Measurements from ENCODE around the gene WDR70. TPM values are rescaled to one million over a fixed set of nuclear protein-coding genes. Genes with fewer than 3 reads are reported as not detected.

The WDR70 gene
- polyA plus RNA-seq, 1 of the 3 experiments (the other 2 are of a cell fraction) = 14.2 TPM

DNA sequence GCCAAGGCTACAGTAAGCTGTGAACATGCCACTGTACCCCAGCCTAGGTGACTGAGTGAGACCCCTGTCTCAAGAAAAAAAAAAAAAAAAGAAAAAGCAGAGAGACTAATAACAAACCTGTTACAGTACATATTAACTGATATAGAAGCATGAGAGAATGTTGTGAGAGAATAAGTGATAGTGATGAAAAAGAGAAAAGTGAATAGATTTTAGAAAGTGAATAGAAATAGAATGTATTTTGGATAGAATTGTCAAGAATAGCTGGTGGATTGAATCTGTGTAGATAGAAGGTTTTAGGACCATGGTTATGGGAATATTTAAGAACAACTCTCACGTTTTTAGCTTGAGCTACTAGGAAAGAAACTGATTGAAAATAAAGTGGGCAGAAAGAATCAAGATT is 135.8 kb downstream of the WDR70 start (continued):
- TF ChIP-seq, protein P1, sequence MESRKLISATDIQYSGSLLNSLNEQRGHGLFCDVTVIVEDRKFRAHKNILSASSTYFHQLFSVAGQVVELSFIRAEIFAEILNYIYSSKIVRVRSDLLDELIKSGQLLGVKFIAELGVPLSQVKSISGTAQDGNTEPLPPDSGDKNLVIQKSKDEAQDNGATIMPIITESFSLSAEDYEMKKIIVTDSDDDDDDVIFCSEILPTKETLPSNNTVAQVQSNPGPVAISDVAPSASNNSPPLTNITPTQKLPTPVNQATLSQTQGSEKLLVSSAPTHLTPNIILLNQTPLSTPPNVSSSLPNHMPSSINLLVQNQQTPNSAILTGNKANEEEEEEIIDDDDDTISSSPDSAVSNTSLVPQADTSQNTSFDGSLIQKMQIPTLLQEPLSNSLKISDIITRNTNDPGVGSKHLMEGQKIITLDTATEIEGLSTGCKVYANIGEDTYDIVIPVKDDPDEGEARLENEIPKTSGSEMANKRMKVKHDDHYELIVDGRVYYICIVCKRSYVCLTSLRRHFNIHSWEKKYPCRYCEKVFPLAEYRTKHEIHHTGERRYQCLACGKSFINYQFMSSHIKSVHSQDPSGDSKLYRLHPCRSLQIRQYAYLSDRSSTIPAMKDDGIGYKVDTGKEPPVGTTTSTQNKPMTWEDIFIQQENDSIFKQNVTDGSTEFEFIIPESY (IDR thresholded peaks at IDR 0.05; ENCODE audit: borderline replicate concordance, low read depth) = no peak
- no peak for TF ChIP-seq FOXM1 (IDR thresholded peaks at IDR 0.05; ENCODE audit: low read depth)
- no peak for TF ChIP-seq GATA2 (CRISPR knock-in tag; IDR thresholded peaks at IDR 0.05)
- TF ChIP-seq, protein P2, sequence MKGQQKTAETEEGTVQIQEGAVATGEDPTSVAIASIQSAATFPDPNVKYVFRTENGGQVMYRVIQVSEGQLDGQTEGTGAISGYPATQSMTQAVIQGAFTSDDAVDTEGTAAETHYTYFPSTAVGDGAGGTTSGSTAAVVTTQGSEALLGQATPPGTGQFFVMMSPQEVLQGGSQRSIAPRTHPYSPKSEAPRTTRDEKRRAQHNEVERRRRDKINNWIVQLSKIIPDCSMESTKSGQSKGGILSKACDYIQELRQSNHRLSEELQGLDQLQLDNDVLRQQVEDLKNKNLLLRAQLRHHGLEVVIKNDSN (IDR thresholded peaks at IDR 0.05; ENCODE audit: borderline replicate concordance, low read depth) = no peak
- no peak for TF ChIP-seq FOXJ3 (CRISPR knock-in tag; IDR thresholded peaks at IDR 0.05)
- no peak for TF ChIP-seq TAF1 (IDR thresholded peaks at IDR 0.05; ENCODE audit: borderline replicate concordance, low read depth, low read length)

DNA sequence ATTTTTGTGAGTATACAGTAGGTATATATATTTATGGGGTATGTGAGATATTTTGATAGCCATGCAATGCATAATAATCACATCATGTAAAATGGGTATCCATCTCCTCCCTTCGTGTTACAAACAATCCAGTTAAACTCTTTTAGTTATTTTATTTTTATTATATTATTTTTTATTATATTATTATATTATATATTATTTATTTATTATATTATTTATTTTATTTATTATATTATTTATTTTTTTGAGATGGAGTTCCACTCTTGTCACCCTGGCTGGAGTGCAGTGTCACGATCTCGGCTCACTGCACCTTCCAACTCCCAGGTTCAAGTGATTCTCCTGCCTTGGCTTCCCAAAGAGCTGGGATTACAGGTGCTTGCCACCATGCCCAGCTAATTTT is 138.6 kb downstream of the WDR70 start:
- WGBS (ENCODE audit: low lambda C conversion rate) = 96% methylated on average over 3 of the region's 3 CpGs
- no peak for TF ChIP-seq RAD21 (IDR thresholded peaks at IDR 0.05; ENCODE audit: low read length)
- no peak for TF ChIP-seq POLR2AphosphoS5 (IDR thresholded peaks at IDR 0.05; ENCODE audit: low read depth, low read length)
- no peak for TF ChIP-seq EP300 (IDR thresholded peaks at IDR 0.05; ENCODE audit: borderline replicate concordance in 1 of 2, low read depth in 1 of 2, low read length in 1 of 2)
- TF ChIP-seq, protein P3, sequence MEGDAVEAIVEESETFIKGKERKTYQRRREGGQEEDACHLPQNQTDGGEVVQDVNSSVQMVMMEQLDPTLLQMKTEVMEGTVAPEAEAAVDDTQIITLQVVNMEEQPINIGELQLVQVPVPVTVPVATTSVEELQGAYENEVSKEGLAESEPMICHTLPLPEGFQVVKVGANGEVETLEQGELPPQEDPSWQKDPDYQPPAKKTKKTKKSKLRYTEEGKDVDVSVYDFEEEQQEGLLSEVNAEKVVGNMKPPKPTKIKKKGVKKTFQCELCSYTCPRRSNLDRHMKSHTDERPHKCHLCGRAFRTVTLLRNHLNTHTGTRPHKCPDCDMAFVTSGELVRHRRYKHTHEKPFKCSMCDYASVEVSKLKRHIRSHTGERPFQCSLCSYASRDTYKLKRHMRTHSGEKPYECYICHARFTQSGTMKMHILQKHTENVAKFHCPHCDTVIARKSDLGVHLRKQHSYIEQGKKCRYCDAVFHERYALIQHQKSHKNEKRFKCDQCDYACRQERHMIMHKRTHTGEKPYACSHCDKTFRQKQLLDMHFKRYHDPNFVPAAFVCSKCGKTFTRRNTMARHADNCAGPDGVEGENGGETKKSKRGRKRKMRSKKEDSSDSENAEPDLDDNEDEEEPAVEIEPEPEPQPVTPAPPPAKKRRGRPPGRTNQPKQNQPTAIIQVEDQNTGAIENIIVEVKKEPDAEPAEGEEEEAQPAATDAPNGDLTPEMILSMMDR (IDR thresholded peaks at IDR 0.05) = no peak
- TF ChIP-seq, protein P4, sequence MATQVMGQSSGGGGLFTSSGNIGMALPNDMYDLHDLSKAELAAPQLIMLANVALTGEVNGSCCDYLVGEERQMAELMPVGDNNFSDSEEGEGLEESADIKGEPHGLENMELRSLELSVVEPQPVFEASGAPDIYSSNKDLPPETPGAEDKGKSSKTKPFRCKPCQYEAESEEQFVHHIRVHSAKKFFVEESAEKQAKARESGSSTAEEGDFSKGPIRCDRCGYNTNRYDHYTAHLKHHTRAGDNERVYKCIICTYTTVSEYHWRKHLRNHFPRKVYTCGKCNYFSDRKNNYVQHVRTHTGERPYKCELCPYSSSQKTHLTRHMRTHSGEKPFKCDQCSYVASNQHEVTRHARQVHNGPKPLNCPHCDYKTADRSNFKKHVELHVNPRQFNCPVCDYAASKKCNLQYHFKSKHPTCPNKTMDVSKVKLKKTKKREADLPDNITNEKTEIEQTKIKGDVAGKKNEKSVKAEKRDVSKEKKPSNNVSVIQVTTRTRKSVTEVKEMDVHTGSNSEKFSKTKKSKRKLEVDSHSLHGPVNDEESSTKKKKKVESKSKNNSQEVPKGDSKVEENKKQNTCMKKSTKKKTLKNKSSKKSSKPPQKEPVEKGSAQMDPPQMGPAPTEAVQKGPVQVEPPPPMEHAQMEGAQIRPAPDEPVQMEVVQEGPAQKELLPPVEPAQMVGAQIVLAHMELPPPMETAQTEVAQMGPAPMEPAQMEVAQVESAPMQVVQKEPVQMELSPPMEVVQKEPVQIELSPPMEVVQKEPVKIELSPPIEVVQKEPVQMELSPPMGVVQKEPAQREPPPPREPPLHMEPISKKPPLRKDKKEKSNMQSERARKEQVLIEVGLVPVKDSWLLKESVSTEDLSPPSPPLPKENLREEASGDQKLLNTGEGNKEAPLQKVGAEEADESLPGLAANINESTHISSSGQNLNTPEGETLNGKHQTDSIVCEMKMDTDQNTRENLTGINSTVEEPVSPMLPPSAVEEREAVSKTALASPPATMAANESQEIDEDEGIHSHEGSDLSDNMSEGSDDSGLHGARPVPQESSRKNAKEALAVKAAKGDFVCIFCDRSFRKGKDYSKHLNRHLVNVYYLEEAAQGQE (IDR thresholded peaks at IDR 0.05; ENCODE audit: low read depth, low read length) = no peak
- TF ChIP-seq FOSL2 (IDR thresholded peaks at IDR 0.05; ENCODE audit: borderline replicate concordance, low read depth) = no peak
- no peak for TF ChIP-seq NRF1 (IDR thresholded peaks at IDR 0.05; ENCODE audit: low read depth, low read length)
- TF ChIP-seq, protein P5, sequence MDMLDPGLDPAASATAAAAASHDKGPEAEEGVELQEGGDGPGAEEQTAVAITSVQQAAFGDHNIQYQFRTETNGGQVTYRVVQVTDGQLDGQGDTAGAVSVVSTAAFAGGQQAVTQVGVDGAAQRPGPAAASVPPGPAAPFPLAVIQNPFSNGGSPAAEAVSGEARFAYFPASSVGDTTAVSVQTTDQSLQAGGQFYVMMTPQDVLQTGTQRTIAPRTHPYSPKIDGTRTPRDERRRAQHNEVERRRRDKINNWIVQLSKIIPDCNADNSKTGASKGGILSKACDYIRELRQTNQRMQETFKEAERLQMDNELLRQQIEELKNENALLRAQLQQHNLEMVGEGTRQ (IDR thresholded peaks at IDR 0.05; ENCODE audit: borderline replicate concordance, low read depth, low read length) = no peak
- TF ChIP-seq CHD2 (IDR thresholded peaks at IDR 0.05; ENCODE audit: low read length, partially characterized antibody) = no peak
- TF ChIP-seq TAF1 (IDR thresholded peaks at IDR 0.05; ENCODE audit: borderline replicate concordance, low read depth, low read length) = no peak
- TF ChIP-seq, protein P6, sequence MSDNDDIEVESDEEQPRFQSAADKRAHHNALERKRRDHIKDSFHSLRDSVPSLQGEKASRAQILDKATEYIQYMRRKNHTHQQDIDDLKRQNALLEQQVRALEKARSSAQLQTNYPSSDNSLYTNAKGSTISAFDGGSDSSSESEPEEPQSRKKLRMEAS (IDR thresholded peaks at IDR 0.05; ENCODE audit: low read depth) = no peak
- no peak for TF ChIP-seq MEF2A (IDR thresholded peaks at IDR 0.05; ENCODE audit: borderline replicate concordance, low read depth)
- TF ChIP-seq, protein P7, sequence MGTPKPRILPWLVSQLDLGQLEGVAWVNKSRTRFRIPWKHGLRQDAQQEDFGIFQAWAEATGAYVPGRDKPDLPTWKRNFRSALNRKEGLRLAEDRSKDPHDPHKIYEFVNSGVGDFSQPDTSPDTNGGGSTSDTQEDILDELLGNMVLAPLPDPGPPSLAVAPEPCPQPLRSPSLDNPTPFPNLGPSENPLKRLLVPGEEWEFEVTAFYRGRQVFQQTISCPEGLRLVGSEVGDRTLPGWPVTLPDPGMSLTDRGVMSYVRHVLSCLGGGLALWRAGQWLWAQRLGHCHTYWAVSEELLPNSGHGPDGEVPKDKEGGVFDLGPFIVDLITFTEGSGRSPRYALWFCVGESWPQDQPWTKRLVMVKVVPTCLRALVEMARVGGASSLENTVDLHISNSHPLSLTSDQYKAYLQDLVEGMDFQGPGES (IDR thresholded peaks at IDR 0.05; ENCODE audit: low read depth, low read length) = no peak
- no peak for TF ChIP-seq RFX5 (IDR thresholded peaks at IDR 0.05; ENCODE audit: low read length)
- TF ChIP-seq EZH2phosphoT487 (IDR thresholded peaks at IDR 0.05; ENCODE audit: borderline replicate concordance, low read depth) = no peak
- TF ChIP-seq YY1 (IDR thresholded peaks at IDR 0.05; ENCODE audit: low read depth) = no peak

More for the DNA sequence above, 138.6 kb downstream of the WDR70 start:
- Histone ChIP-seq H3K36me3 (replicated peaks in 1 of 2; ENCODE audit: control insufficient read depth in 1 of 2, insufficient read depth in 2 of 2, low read length in 1 of 2) (peaks cover 0 to 20% of the 10 kb centered on the region in 2 experiments), H3K4me1 (ENCODE audit: control insufficient read depth in 1 of 2, insufficient read depth in 2 of 2, low read depth in 1 of 2, low read length in 1 of 2) (no peaks in the 10 kb centered on the region), H3K4me3 (ENCODE audit: low read depth in 2 of 2, low read length in 1 of 2) (no peak overlapping the region), H3K4me2 (no peak overlapping the region), H3K9ac (no peak overlapping the region), H3K27ac (ENCODE audit: low read depth in 2 of 2, low read length in 1 of 2) (no peak overlapping the region), H4K20me1 (ENCODE audit: insufficient read depth) (no peaks in the 10 kb centered on the region), H3F3A (replicated peaks; ENCODE audit: insufficient read depth) (peaks cover 4% of the 10 kb centered on the region), H3K79me2 (ENCODE audit: insufficient read depth) (no peaks in the 10 kb centered on the region), H3K9me2 (no peaks in the 10 kb centered on the region), H2AFZ (ENCODE audit: low read depth) (no peak overlapping the region), H3K27me3 (ENCODE audit: insufficient read depth) (no peaks in the 10 kb centered on the region), H3K9me3 (no peaks in the 10 kb centered on the region)
- ChIA-PET CTCF (no interaction called here), POLR2A (no interaction called here)
- DNase-seq = no peak
